Skin epidermis (tissue), 12 donors: ENCODE data around the gene RIF1.
A peak's percentile ranks its signal among the peaks of the same experiment; 100 is the strongest.

Experiments used
- H3K27ac ChIP-seq, 21 experiments: fragments of 200-600 bp; sonication (generic) in 11 of 21; one replicate each; pipeline ENCODE4 v1.5.0; 2020; ENCODE audit warnings: mild to moderate bottlenecking in 3 of 21, inconsistent platforms in 2 of 21, moderate library complexity in 2 of 21
- H3K4me3 ChIP-seq, 7 experiments: fragments of 200-600 bp; sonication (generic) in 2 of 7; one replicate each; pipeline ENCODE4 v1.5.0; 2020; ENCODE audit warnings: inconsistent platforms in 2 of 7, mild to moderate bottlenecking in 2 of 7, moderate library complexity in 1 of 7

Gene RIF1, protein sequence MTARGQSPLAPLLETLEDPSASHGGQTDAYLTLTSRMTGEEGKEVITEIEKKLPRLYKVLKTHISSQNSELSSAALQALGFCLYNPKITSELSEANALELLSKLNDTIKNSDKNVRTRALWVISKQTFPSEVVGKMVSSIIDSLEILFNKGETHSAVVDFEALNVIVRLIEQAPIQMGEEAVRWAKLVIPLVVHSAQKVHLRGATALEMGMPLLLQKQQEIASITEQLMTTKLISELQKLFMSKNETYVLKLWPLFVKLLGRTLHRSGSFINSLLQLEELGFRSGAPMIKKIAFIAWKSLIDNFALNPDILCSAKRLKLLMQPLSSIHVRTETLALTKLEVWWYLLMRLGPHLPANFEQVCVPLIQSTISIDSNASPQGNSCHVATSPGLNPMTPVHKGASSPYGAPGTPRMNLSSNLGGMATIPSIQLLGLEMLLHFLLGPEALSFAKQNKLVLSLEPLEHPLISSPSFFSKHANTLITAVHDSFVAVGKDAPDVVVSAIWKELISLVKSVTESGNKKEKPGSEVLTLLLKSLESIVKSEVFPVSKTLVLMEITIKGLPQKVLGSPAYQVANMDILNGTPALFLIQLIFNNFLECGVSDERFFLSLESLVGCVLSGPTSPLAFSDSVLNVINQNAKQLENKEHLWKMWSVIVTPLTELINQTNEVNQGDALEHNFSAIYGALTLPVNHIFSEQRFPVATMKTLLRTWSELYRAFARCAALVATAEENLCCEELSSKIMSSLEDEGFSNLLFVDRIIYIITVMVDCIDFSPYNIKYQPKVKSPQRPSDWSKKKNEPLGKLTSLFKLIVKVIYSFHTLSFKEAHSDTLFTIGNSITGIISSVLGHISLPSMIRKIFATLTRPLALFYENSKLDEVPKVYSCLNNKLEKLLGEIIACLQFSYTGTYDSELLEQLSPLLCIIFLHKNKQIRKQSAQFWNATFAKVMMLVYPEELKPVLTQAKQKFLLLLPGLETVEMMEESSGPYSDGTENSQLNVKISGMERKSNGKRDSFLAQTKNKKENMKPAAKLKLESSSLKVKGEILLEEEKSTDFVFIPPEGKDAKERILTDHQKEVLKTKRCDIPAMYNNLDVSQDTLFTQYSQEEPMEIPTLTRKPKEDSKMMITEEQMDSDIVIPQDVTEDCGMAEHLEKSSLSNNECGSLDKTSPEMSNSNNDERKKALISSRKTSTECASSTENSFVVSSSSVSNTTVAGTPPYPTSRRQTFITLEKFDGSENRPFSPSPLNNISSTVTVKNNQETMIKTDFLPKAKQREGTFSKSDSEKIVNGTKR (N-terminal part only)

DNA sequence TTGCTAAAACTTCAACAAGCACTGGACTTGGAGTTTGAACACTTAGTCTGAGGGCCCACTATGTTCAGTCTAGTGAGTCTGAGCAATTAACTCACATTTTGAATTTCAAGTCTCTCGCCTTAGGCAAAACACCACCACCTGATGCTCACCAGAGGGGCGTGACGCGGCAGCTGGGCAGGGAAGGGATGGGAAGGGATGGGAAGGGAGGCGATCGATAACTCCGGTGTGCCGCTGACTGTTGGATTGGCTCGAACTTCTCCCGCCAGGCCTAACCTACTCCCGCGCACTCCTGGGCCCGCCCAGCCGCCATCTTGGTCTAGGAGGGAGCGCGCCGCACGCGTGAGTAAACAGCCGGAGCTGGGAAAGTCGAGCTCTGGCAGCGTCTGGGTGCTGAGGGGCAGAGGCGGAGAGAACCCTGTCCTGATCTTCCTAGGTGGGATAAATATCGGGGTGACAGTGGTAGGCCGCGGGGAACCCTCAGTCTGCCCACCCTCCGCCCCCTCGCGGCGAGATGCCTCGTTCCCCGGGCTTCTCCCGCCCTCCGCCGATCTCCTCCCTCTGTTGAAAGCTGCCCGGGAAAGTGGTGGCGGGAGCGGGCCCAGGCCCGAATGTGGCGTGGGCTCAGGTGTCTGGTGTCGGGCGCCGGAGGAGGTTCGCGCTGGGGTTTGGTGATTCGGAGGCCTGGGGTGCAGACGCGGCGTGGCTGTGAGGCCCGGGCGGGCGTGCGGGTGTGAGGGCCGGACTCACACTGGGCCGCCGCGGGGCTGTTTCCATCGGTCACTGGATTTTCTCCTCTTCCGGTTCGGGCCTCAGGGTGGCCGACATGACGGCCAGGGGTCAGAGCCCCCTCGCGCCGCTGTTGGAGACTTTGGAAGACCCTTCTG is at the start of gene RIF1:
Gene RIF1, plus strand, starts transcription at position 302 of the 884 bp plus-strand sequence. Its CDS starts 522 bp downstream, at position 824.
- Histone ChIP-seq H3K27ac (peak within 1 kb of the TSS; percentile 78 to 98 (median 92)), H3K4me3 (peak within 1 kb of the TSS; percentile 57 to 100 (median 96))

DNA sequence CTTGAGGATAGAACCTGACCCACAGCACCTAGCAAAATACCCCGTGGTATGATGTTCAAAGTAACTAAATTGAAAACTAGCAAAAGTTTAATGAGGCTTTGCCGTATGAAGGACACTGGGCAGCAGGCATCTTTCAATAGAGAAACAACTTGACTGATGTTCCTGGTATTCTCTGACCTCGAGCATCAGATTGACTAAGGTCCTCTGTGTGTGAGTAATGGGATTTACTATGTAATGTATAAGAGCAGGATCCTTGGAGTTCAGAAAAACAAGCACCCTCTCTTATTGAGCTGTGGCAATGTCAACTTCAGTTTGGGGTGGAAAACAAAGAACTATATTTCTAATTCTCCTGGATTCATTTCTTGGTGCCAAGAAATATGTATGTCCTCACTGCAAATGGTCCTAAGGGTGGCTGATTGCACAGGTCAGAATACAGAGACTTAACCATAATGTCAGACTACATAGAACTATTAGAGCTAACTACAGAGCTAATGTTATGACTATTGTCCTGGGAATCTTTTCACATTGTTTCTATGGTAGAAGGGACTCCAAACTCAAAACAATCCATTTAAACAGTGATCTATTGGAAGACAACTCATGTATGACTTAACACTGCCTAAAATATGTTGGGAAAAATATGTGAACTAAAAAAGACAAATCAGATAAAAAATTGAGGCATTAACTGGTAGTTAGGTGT is 47.9 kb upstream of the RIF1 start:
- Histone ChIP-seq H3K27ac (no peak overlapping the region), H3K4me3 (no peak overlapping the region)

DNA sequence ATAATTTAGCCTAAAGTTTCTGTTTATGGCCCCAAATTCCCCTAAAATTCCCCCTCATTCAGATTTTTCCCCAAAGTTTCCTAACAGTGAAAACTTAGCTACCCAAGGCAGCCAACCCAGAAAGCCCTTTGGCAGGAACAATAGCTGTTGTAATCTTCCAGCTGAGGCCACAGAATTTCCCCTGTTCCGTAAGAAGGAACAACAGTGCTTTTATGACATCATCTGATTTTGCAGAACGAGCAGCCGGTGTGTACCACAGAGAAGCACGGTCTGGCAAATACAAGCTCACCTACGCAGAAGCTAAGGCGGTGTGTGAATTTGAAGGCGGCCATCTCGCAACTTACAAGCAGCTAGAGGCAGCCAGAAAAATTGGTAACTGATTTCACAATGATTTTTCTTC is 46.0 kb upstream of the RIF1 start:
- H3K27ac ChIP-seq, result peak overlapping the region in 3 of 21 experiments; percentile 12 to 52 (median 12)
- no peak overlapping the region for H3K4me3 ChIP-seq

DNA sequence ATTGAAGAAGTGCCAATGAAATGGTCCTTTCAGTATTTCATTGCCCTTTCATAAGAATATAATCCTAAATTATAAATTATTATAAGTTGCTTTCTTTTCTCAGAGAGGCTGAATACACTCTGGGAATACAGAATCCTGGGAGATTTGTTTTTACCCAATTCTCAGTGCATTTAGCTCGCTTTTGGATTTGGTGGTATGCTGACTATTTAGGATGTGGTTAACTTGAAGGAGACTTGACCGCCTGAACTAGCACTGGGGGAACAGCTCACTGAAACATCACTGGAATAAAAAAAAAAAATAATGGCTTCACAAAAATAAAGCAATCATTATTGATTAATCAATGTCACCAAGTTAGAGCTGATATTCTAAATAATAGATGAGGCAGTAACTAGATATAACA is 42.1 kb upstream of the RIF1 start:
- H3K27ac ChIP-seq, result no peak overlapping the region
- H3K4me3 ChIP-seq, result no peak overlapping the region

DNA sequence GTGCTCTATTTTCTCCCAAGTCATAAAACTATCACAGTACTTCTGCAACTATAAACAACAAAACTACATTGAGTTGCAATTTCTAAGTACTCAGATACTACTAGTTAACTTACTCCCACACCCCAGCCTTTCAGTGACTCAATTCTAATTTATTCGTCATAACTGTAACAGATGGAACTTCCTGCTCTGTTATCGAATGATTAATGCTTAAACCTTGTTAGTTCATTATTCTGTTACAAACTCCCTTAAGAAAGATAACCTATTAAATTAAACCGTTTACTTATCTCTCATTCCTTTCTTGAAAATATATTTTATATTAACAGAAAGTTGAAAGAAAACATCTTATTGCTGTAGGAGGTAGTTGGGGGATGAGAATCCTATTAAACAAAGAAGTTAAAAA is 35.3 kb upstream of the RIF1 start:
- H3K4me3 ChIP-seq, result no peak overlapping the region
- H3K27ac ChIP-seq, result no peak overlapping the region

DNA sequence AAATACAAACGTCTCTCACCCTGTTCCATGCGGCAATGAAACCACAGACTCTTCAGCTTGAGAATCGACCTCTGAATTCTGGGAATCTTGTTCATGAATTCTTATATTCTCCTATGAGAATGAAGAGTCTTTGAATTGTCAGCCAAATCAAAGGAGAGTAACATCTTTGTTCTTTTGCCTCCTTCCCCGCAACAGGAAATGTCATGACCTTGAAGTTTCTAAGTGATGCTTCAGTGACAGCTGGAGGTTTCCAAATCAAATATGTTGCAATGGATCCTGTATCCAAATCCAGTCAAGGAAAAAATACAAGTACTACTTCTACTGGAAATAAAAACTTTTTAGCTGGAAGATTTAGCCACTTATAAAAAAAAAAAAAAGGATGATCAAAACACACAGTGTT is 30.5 kb upstream of the RIF1 start:
- no peak overlapping the region for H3K4me3 ChIP-seq
- no peak overlapping the region for H3K27ac ChIP-seq

DNA sequence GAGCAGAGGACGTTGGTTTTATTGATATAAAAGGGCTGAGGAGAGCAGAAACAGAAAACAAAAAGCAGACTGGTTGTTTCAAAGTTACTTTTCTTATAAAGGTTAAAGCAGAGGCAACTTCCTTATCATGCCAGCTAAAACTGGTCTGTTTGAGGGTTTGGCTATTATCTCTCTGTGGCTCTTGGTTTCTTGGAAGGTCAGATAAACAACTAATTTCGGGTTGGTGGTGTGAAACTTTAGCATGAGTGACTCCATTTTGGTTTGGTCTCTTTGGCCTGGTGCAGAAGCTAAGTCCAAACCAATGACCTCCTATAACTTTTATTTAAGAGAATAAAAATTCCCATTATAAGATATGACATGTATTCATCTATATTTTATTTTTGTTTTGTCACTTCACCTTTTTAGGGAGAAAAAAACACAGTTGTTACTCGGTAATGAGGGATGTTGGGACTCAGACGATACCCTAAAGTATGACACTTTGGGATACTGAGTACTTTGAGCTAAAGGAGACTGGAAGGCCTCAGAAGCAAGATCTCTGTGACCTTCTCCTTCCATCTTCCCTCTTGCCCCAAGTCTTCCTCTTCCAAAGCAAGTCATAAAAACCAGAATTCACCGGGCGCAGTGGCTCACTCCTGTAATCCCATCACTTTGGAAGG is 29.0 kb upstream of the RIF1 start:
- Histone ChIP-seq H3K27ac (no peak overlapping the region), H3K4me3 (no peak overlapping the region)

DNA sequence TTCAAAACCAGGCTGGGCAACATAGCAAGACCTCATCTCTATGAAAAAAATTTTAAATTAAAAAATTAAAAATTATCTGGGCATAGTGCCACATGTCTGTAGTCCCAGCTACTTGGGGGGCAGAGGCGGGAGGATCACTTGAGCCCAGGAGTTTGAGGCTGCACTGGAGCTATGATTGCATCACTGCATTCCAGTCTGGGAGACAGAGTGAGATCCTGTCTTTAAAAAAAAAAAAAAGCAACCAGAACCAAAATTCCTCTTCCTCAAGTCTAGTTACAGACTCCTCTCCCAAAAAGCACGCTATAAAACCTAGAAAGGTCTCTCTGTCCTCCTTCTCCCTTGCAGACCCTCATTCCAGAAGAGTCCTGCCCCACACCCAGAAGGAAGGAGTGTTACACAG is 28.4 kb upstream of the RIF1 start:
- Histone ChIP-seq H3K4me3 (no peak overlapping the region), H3K27ac (no peak overlapping the region)

DNA sequence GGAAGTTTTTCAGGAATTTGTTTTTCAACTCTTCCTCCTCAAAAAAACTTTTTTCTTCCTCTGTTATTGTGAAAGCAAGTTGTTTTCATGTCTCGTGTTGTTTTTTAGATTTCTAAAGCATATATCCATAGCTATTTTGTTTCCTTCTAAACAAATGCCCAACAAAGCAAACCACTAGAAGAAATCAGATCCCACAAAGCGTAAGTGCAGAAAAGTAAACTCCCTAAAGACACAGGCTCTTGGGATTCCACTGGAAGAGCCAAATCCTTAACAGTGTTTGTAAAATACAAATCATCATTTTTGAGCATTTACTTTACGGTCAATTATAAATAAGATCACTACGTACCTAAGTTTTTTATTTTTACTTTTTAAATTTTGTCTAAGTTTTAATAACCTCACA is 21.7 kb upstream of the RIF1 start:
- Histone ChIP-seq H3K4me3 (no peak overlapping the region), H3K27ac (no peak overlapping the region)

DNA sequence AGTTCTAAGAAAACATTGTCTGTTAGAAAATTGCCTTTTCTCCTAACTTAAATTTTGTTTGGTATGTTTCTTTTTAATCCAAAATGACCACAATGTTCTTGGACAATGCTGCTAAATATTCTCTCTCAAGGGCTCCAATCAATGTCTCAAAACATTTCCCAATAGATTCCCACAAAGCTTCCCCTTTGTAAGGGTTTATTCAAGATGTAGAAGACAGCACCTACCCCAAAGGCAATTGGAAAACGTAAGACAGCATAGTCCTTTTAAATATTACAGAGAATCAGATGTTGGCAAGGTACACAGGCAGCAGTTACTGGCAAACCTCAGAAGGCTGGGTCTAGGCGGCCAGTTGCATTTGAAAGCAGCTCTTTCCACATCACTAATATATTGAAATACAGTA is 18.3 kb upstream of the RIF1 start:
- no peak overlapping the region for H3K4me3 ChIP-seq
- no peak overlapping the region for H3K27ac ChIP-seq

DNA sequence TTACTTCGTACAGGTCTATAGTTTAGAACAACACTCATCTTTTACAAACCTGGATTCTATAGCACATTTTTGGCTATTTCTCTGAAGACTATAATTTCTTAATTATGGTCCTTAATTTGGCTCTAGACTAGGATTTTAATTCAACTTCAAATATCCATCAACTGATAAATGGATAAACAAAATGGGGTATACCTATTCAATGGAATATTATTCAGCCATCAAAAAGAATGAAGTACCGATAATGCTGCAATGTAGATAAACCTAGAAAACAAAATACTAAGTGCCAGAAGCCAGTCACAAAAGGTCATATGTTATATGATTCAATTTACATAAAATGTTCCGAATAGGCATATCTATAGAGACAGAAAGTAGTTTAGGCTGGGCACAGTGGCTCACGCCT is 15.2 kb upstream of the RIF1 start:
- Histone ChIP-seq H3K4me3 (no peak overlapping the region), H3K27ac (no peak overlapping the region)

DNA sequence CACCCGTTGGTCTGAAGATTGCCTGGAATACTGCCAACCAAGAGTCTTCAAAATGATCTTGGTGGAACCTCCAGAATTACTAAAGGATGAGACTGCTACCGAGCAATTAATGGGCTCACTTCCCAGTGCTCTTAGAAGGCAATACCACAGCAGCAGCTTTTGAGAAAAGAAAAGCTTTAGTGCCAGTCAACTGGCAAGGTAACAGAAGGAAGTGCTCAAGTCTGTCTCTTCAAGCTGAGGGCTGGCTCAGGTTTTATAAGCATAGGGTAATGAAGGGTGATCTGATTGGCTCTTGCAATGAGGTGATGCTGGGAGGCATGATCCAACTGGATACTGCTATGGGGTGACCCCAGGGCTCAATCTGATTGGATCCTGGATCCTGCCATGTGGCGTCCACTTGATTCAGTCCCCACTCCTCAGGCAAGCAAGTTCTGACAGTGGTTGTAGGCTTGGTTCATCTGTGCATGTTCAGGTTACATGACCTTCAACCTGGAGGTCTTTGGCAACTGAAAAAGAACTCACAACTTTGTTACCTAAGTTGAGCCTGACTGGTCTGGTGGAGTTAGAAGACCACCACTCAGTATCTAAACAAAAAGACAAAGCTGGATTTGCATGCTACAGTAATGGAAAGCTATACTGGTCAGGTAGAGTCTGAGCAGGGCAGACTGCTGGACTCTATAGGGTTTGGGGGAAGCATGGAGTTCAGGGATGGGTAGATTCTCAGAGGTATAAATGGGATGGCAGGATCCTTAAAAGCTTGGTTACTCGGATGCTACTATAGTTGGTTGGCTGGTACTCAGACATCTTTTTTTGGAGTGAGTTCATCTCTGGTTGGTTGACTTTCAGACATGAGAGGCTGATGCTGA is 14.0 kb upstream of the RIF1 start:
- Histone ChIP-seq H3K27ac (no peak overlapping the region), H3K4me3 (no peak overlapping the region)

DNA sequence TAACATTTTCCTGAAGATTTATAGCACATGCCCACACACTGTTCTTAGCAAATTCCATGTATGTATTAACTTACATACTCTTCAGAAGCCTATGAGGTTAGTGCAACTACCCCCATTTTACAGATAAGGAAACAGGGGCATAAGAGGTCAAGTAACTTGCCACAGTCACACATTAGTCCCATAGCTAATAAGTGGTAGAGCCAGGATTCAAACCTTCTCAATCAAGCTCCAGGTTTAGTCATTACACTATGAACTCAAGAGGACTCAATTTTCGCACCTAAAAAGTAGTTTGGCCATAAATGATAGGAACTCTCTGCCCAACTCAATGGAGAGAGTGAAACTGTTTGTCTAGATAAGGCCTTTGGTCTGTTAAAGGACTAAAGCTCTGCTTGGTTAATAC is 9.7 kb upstream of the RIF1 start:
- Histone ChIP-seq H3K4me3 (no peak overlapping the region), H3K27ac (no peak overlapping the region)

DNA sequence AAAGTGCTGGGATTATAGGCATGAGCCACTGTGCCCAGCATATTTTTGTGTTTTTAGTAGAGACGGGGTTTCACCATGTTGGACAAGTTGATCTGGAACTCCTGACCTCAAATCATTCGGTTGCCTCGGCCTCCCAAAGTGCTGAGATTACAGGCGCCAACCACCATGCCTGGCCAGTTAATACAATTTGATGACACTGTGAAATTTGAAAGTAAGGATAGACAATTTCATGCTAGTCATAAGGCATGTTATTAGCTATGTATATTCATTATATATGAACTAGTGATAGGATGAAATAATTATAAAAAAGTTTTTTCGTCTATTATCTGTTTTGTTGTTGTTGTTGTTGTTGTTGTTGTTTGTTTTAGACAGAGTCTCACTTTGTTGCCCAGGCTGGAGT is 8.6 kb upstream of the RIF1 start:
- Histone ChIP-seq H3K4me3 (no peak overlapping the region), H3K27ac (no peak overlapping the region)

DNA sequence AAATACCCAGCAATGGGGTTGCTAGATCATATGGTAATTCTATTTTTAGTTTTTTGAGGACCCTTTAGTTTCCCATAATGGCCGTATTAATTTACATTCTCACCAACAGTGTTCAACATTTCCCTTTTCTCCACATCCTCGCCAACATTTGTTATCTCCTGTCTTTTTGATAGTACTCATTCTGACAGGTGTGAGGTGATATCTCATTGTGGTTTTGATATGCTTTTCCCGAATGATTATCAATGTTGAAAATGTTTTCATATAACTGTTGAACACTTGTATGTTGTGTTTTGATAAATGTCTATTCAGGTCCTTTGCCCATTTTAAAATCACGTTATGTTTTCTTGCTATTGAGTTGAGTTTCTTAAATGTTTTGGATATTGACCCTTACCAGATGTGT is 5.8 kb upstream of the RIF1 start:
- Histone ChIP-seq H3K4me3 (no peak overlapping the region), H3K27ac (no peak overlapping the region)

DNA sequence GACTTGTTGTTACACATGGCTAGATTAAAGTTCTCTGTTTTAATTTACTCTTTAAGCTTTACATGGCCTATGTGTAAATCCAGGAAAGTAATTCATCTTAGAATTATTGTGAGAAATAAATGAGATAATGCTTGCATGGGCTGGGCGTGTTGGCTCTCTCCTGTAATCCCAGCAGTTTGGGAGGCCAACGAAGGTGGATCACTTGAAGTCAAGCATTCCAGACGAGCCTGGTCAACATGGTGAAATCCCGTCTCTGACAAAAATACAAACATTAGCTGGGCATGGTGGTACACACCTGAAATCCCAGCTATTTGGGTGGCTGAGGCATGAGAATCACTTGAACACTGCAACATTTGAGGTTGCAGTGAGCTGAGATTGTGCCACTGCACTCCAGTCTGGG is 4.3 kb upstream of the RIF1 start:
- no peak overlapping the region for H3K4me3 ChIP-seq
- no peak overlapping the region for H3K27ac ChIP-seq

DNA sequence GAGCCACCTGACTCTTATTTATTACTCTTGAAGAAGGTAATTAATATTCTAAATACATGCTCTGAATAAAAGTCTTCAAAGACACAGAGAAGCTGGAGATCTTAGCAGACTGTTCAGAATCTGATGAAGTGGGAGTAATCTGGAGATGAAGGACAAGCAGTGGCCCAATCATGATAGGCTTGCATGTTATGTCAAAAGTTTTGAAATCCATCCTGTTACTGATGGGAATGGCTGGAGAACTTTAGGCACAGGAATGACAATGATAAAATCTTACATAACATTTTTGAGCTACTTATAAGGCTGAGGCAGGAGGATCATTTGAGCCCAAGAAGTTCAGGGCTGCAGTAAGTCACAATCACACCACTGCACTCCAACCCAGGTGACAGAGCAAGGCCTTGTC is 2.4 kb upstream of the RIF1 start:
- H3K4me3 ChIP-seq, result no peak overlapping the region
- no peak overlapping the region for H3K27ac ChIP-seq
